ENCODE results near the gene CMIP.

CMIP gene

DNA sequence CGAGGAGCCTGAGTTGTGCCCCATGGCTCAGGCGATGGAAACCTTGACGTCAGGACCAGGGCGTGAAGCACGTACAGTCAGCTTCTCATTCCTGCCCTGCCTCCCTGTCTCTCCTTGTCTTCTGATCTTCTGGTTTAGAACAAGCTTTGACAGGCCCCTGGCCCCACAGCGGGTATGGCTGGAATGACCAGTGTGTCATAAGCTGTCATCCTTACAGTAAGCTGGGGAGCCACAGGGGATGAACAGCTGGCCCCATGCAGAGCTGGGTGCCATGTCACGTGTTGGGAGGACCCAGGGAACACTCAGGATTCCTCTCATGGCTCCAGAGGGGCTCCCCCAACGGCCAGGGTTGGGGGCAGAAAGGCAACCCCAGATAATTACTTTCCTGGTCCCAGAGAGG, 176.9 kb downstream of the CMIP start:
- no peak for TF ChIP-seq REST (IDR thresholded peaks at IDR 0.05; ENCODE audit: low read depth)
- no peak for TF ChIP-seq CEBPB (IDR thresholded peaks at IDR 0.05)
- TF ChIP-seq FOXM1 (IDR thresholded peaks at IDR 0.05; ENCODE audit: borderline replicate concordance, low read depth) = no peak
- no peak for TF ChIP-seq EP300 (IDR thresholded peaks at IDR 0.05; ENCODE audit: borderline replicate concordance)
- no peak for TF ChIP-seq RAD21 (IDR thresholded peaks at IDR 0.05; ENCODE audit: low read depth)
- TF ChIP-seq EGR1 (IDR thresholded peaks at IDR 0.05) = no peak
- TF ChIP-seq TAF1 (IDR thresholded peaks at IDR 0.05; ENCODE audit: low read depth) = no peak
- TF ChIP-seq CREB1 (IDR thresholded peaks at IDR 0.05; ENCODE audit: low read depth) = no peak
- TF ChIP-seq TEAD4 (IDR thresholded peaks at IDR 0.05) = no peak
- TF ChIP-seq, protein P1, sequence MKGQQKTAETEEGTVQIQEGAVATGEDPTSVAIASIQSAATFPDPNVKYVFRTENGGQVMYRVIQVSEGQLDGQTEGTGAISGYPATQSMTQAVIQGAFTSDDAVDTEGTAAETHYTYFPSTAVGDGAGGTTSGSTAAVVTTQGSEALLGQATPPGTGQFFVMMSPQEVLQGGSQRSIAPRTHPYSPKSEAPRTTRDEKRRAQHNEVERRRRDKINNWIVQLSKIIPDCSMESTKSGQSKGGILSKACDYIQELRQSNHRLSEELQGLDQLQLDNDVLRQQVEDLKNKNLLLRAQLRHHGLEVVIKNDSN (IDR thresholded peaks at IDR 0.05) = no peak
- no peak for TF ChIP-seq NFIC (IDR thresholded peaks at IDR 0.05)
- no peak for TF ChIP-seq TCF12 (IDR thresholded peaks at IDR 0.05; ENCODE audit: low read depth)
- no peak for TF ChIP-seq ZBTB7A (IDR thresholded peaks at IDR 0.05; ENCODE audit: low read depth)
- TF ChIP-seq YY1 (IDR thresholded peaks at IDR 0.05; ENCODE audit: low read depth) = no peak

- TF ChIP-seq RAD21 (IDR thresholded peaks at IDR 0.05; ENCODE audit: low read depth) (peak; percentile 87), MAX (IDR thresholded peaks at IDR 0.05) (no peak)
Observed at GRCh38 chr16:81623365-81624102, 178.9 kb downstream of the CMIP start.

- TF ChIP-seq RAD21 (IDR thresholded peaks at IDR 0.05; ENCODE audit: low read depth) = no peak
- no peak for TF ChIP-seq CEBPB (IDR thresholded peaks at IDR 0.05)
Observed at GRCh38 chr16:81624403-81624759, 179.8 kb downstream of the CMIP start.

GRCh38 chr16:81624760-81625543, 180.3 kb downstream of the CMIP start:
- peak; percentile 29; the same call in 1 of the 2 replicates for TF ChIP-seq MAX (IDR thresholded peaks at IDR 0.05)
- no peak for TF ChIP-seq ZBTB7A (IDR thresholded peaks at IDR 0.05; ENCODE audit: low read depth)

GRCh38 chr16:81625544-81626153, 181.0 kb downstream of the CMIP start:
- TF ChIP-seq NFIC (IDR thresholded peaks at IDR 0.05) = peak; percentile 17; the same call in 1 of the 2 replicates
- peak; percentile 13; the same call in 1 of the 2 replicates for TF ChIP-seq MAX (IDR thresholded peaks at IDR 0.05)
- TF ChIP-seq ZBTB7A (IDR thresholded peaks at IDR 0.05; ENCODE audit: low read depth) = no peak

DNA sequence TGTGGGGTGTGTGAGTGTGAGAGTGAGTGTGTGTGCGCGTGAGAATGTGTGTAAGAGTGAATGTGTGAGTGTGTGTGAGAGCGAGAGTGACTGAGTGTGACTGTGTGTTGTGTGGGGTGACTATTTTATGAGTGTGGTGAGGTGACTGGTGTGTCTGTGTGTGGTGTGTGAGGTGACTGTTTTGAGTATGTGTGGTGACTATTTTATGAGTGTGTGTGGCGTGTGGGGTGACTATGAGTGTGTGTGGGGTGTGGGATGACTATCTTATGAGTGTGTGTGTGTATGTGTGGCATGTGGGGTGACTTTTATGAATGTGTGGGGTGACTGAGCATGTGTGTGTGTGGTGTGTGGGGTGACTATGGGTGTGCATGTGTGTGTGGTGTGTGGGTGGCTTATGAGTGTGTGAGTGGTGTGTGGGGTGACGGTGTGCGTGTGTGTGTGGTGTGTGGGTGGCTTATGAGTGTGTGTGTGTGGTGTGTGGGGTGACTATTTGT, 181.6 kb downstream of the CMIP start:
- TF ChIP-seq TEAD4 (IDR thresholded peaks at IDR 0.05) = no peak
- no peak for TF ChIP-seq CEBPB (IDR thresholded peaks at IDR 0.05)
- TF ChIP-seq ZBTB7A (IDR thresholded peaks at IDR 0.05; ENCODE audit: low read depth) = no peak
- no peak for TF ChIP-seq CREB1 (IDR thresholded peaks at IDR 0.05; ENCODE audit: low read depth)

DNA sequence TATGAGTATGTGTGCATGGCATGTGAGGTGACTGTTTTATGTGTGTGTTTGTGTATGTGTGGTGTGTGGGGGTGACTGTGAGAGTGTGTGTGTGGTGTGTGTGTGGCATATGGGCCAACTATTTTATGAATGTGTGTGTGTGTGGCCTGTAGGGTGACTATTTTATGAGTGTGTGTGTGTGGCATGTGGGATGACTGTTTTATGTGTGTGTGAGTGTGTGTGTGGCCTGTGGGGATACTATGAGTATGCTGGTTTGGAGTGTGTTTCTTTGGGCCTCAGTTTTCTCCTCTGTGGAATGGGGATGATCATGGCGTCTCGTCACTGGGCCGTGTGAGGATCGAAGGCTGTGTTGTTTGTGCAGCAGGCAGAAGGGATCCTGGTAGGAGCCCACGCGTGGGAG, 182.4 kb downstream of the CMIP start:
- TF ChIP-seq EGR1 (IDR thresholded peaks at IDR 0.05) = no peak
- TF ChIP-seq RAD21 (IDR thresholded peaks at IDR 0.05; ENCODE audit: low read depth) = no peak
- TF ChIP-seq NFIC (IDR thresholded peaks at IDR 0.05) = no peak
- TF ChIP-seq, protein P1 (IDR thresholded peaks at IDR 0.05) = no peak
- no peak for TF ChIP-seq EP300 (IDR thresholded peaks at IDR 0.05; ENCODE audit: borderline replicate concordance)
- TF ChIP-seq CREB1 (IDR thresholded peaks at IDR 0.05; ENCODE audit: low read depth) = no peak
- no peak for TF ChIP-seq MAX (IDR thresholded peaks at IDR 0.05)
- TF ChIP-seq TEAD4 (IDR thresholded peaks at IDR 0.05) = no peak
- TF ChIP-seq TAF1 (IDR thresholded peaks at IDR 0.05; ENCODE audit: low read depth) = no peak
- TF ChIP-seq FOXM1 (IDR thresholded peaks at IDR 0.05; ENCODE audit: borderline replicate concordance, low read depth) = no peak
- TF ChIP-seq TCF12 (IDR thresholded peaks at IDR 0.05; ENCODE audit: low read depth) = no peak
- no peak for TF ChIP-seq REST (IDR thresholded peaks at IDR 0.05; ENCODE audit: low read depth)
- no peak for TF ChIP-seq YY1 (IDR thresholded peaks at IDR 0.05; ENCODE audit: low read depth)
- TF ChIP-seq CEBPB (IDR thresholded peaks at IDR 0.05) = no peak
- TF ChIP-seq ZBTB7A (IDR thresholded peaks at IDR 0.05; ENCODE audit: low read depth) = no peak
